Epithelial cell of prostate (primary cell): Measurements from ENCODE around the gene ZNF165.
"Not testable (repeated sequence)": the region's sequence is repeated elsewhere in the genome, so short reads cannot be mapped to it uniquely, and the experiment has no call there.

Experiments used
- DNase-seq: peaks from one replicate; pipeline ENCODE4 v3.0.0-alpha.2; 2011; ENCODE audit warnings: low read depth, low spot score
- H3K27ac ChIP-seq: fragments of 450-650 bp; 2 replicates; pipeline ENCODE4 v1.5.1; 2017; ENCODE audit warnings: mild to moderate bottlenecking

Gene ZNF165

DNA sequence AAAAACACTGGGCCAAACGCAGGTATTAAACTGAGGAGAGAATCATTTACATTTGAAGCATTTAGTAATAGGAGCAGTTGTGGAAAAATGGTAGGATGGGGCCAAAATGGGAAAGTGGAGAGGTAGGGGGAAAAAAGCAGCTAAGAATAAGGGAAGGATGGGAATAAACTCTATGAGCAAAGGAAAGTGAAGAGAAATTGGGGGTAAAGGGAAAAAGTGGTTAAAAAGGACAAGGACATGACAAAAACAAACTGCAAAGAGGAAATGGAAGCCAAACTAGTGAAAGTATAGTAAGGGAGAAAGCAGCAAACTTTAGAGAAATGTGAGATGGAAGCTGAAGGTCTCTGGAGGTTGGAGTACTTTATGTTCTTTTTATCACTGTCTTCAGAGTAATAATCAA is 37.8 kb downstream of the ZNF165 start:
- no peak overlapping the region for H3K27ac ChIP-seq
- no peak for DNase-seq

DNA sequence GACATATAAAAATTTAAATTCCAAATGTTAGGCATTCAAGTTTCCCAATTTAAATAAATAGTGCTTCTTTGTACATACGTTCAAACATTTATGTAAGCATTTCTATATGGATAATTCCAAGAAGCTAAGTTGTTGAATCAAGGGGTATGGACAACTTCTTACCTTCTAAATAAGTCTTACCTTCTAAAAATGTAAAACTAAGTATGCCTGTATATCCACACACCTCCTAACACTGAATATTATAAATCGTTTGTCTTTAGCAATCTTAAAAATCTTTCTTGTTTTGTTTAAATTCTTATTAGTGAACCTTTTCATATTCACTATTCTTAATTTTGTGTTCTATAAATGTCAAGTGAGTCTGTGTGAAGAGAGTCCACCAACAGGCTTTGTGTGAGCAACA is 41.5 kb downstream of the ZNF165 start:
- no peak overlapping the region for H3K27ac ChIP-seq
- no peak for DNase-seq

DNA sequence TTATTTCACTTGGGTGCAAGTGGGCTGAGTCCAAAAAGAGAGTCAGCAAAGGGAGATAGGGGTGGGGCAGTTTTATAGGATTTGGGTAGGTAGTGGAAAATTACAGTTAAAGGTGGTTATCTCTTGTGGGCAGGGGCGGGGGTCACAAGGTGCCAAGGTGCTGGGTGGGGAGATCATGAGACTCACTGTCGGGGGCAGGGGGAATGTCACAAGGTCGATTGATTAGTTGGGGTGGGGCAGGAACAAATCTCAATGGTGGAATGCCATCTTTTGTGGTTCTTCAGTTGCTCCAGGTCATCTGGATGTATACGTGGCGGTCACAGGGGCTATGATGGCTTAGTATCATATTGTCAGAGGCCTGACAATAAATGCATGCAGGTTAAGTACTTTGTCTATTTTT is 41.9 kb downstream of the ZNF165 start:
- not testable (repeated sequence) for DNase-seq, H3K27ac ChIP-seq

DNA sequence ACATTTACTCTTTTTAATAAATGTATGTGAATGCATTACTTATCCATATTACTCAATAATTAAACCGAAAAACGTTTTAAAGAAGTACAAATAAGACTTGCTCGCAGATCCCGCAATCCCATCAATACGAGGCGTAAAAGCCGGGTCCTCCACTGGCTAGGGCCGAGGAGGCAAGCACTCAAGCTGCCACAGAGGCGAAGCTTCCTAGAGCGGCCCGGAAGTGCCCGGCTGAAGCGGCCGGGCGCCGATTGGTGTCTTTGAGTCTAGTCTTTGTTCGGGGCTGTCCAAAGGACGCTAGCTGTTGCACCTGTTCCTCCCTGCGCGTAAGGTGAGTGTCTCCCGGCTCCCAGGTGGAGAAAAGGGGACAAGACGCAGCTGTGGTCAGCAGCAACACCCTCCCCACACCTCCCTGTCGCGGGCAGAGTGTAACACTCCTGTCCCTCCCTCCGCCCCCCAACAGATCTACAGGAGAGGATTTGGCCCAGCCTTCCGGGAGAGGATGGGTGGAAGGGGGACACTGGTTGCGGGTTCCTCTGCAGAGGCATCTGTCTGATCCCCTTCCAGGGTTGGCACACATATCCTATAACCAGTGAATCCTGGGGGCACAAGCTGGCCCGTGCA is 44.1 kb downstream of the ZNF165 start, which contains the start of gene ZSCAN16:
TSS of gene ZSCAN16 (plus strand) at position 260 of the 621 bp plus-strand sequence. CDS start 835 bp downstream, outside the sequence.
- peak within 1 kb of the TSS; percentile 18 for H3K27ac ChIP-seq

DNA sequence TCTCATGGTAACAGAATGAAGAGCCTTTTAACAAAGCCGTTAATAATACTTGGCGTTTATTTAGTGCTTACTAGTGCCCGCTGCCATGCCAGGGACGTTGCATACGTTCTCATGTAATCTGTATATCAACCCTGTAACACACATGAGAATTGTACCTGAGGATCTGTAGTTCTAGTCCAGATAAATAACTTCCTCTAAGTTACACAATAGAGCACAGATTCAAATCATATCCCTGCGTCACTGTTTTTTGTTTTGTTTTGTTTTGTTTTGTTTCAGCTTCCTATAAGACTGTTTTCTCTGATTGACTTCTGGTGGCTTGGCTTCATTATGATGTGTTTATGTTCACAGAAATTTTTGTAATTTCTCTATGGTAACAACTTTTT is 44.6 kb downstream of the ZNF165 start:
- DNase-seq: no peak
- H3K27ac ChIP-seq: peak overlapping the region; percentile 18

More for the DNA sequence above, 44.1 kb downstream of the ZNF165 start, which contains the start of gene ZSCAN16:
- DNase-seq: peak; percentile 36

DNA sequence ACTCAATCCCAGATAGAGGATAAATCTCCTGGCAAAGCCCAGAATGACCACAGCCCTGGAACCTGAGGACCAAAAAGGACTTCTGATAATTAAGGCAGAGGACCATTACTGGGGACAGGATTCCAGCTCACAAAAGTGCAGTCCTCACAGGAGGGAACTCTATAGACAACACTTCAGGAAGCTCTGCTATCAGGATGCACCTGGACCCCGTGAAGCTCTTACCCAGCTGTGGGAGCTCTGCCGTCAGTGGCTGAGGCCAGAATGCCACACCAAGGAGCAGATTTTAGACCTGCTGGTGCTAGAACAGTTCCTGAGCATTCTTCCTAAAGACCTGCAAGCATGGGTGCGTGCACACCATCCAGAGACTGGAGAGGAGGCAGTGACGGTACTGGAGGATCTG is 45.0 kb downstream of the ZNF165 start:
- DNase-seq: no peak
- no peak overlapping the region for H3K27ac ChIP-seq

DNA sequence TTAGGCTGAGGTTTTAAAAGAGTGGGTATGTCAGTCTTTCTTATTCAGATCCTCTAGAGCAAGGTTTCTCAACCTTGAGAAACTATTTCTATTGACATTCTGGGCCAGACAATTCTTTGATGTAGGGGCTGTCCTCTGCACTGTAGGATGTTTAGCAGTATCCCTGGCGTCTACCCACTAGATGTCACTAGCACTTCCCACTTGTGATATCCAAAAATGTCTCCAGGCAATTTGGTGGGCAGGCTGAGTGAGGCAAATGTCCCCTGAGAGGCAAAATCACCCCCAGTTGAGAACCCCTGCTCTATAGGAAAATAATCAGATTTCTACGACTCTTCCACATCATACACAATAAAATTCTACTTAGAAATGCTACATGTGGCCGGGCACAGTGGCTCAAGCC is 53.6 kb downstream of the ZNF165 start:
- DNase-seq: no peak
- H3K27ac ChIP-seq: no peak overlapping the region

DNA sequence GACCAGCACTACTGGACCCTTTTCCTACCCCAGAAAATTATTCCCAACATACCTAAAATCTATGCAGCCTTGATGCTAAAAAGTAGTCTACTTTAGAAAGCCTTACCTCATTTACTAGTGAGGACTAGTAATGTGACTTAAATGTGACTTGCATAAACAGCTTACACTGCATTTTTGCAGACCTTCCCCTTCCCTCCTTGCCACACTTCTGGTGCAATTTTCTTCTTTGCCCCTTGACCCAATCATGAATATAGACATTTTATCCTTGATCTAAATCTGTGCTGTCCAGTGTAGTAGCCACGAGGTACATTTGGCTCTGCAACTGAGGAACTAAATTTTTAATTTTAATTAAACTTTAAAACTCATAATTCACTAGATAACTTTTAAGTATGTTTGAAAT is 54.3 kb downstream of the ZNF165 start:
- no peak overlapping the region for H3K27ac ChIP-seq
- DNase-seq: no peak

DNA sequence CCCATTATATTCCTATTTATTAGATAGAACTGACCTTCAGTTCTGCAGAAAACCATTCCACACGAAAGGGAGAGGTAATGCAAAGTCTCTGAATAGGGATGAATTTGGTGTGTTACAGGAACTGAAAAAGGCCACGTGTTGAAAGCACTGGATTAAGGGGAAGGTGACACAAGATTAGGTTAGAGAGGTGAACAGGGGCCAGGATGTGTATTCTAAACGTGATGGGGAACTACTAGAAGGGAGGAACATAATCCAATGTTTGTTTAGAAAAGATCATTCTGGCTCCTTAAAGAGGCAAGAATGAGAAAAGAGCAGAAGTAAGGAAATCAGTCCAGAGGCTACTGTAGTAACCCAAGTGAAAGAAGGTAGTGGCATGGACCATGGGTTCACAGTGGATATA is 55.0 kb downstream of the ZNF165 start:
- H3K27ac ChIP-seq: no peak overlapping the region

DNA sequence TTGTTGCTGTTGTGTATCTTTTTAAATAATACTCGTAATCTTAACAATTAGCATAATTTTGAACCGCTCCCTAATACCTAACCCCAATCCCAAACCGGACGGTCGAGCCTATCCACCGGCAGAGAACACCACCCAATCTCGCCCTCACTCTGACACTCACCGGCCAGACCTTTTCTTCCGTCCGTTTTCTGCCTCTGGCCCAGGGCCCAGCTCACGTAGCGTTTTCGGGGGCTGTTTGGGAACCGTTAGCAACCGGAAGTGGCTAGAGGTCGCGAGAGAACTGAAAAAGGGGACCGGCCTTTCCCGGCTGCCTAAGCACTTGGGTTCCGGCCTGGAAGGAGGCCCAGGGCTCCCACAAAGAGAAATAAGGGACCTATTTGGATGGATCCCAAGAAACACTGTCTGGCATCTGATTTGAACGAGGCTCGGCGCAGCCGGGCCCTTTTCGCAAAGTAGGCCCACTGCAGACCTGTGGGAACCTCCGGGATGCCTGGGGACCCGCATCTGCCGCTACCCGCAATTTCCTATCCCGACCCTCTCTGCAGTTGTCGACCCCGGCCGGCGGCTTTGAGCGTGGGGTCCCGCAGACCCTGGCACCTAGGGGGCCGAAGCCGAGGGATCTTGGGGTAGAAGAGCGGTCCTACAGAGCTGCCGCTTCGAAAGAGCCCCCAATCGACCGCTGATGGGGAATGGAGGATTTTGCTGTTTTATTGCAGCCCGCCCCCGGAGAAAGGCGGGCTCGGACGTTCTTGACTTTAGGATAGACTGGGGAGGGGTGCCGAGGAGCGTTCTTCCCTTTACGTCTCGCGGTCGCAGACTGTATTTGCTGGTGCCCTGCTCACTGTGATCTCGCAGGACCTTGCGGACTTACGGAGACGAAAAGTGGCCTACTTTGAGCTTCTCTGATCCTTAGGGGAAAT is 56.5 kb downstream of the ZNF165 start:
- peak overlapping the region; percentile 70 for H3K27ac ChIP-seq
- DNase-seq: peak; percentile 40

More for the DNA sequence above, 55.0 kb downstream of the ZNF165 start:
- no peak for DNase-seq

DNA sequence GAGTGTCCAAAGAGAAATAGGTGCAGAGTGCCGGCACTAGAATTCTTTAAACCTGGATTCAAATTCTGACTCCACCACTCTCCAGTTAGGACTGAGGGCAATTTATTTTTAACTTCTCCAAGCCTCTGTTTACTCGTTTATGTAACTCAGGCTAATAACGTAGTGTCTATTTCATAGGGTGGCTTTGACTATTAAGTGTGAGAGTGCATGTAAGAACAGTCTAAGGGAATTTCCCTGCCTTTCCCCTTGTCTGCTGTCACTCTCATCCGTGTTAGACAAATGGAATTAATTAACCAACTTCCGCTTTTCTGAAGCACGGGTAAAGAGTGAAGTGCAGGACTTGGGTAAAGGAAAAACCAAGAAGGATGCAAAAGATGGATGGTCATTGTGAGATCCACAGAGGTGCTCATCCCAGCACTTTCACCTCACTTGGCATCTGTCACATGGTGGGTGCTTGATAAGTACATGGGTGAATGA is 57.2 kb downstream of the ZNF165 start:
- peak overlapping the region; percentile 70 for H3K27ac ChIP-seq
- no peak for DNase-seq
